IPS DF 6.9 (cell line): Measurements from ENCODE around the gene SOS1.

ENCODE experiments used
- DNase-seq: peaks from one replicate; pipeline ENCODE4 v3.0.0-alpha.2; 2013; ENCODE audit warnings: low read depth, low spot score
- H3K27ac ChIP-seq: one replicate; pipeline ENCODE4 v1.5.1; 2013; ENCODE audit warnings: low read length, control low read depth
- H3K27me3 ChIP-seq: 2 replicates; pipeline ENCODE4 v1.6.1; 2013; ENCODE audit warnings: mild to moderate bottlenecking, low read length; ENCODE audit not compliant: control insufficient read depth, insufficient read depth
- H3K36me3 ChIP-seq: 2 replicates; pipeline ENCODE4 v1.6.1; 2013; ENCODE audit warnings: low read length; ENCODE audit not compliant: control insufficient read depth, insufficient read depth
- H3K4me1 ChIP-seq: 2 replicates; pipeline ENCODE4 v1.6.1; 2013; ENCODE audit warnings: low read length; ENCODE audit not compliant: control insufficient read depth, insufficient read depth
- H3K4me3 ChIP-seq: 2 replicates; pipeline ENCODE4 v1.5.1; 2013; ENCODE audit warnings: mild to moderate bottlenecking, low read length
- H3K9me3 ChIP-seq: 2 replicates; pipeline ENCODE4 v1.6.1; 2013; ENCODE audit warnings: low read length, inconsistent platforms; ENCODE audit not compliant: control insufficient read depth, insufficient read depth
- WGBS: extraction: QIAGEN DNeasy Blood & Tissue Kit; methylation state at CpG from one replicate; pipeline ENCODE4 v1.1.7; 2013; ENCODE audit warnings: mixed read lengths, missing lambda C conversion rate; ENCODE audit not compliant: insufficient read length, insufficient coverage; 5-methylcytosine and 5-hydroxymethylcytosine counted together

The SOS1 gene

GRCh38 chr2:38935568-38936172, 185.2 kb downstream of the SOS1 start:
- no peaks in the 10 kb centered on the region for H3K4me1 ChIP-seq
- H3K4me3 ChIP-seq: no peak overlapping the region
- H3K36me3 ChIP-seq: no peaks in the 10 kb centered on the region
- H3K9me3 ChIP-seq: no peaks in the 10 kb centered on the region
- H3K27ac ChIP-seq: no peak overlapping the region
- no peak for DNase-seq
- WGBS: no CpG with 5 or more reads among the region's 4 CpGs
- H3K27me3 ChIP-seq: no peaks in the 10 kb centered on the region

GRCh38 chr2:38934742-38935141, 186.1 kb downstream of the SOS1 start:
- Histone ChIP-seq H3K27ac (no peak overlapping the region), H3K36me3 (no peaks in the 10 kb centered on the region), H3K9me3 (no peaks in the 10 kb centered on the region), H3K4me3 (no peak overlapping the region), H3K4me1 (no peaks in the 10 kb centered on the region), H3K27me3 (no peaks in the 10 kb centered on the region)
- WGBS: no CpG with 5 or more reads among the region's 5 CpGs
- no peak for DNase-seq

- H3K27me3 ChIP-seq: no peaks in the 10 kb centered on the region
- no peaks in the 10 kb centered on the region for H3K9me3 ChIP-seq
- H3K36me3 ChIP-seq: no peaks in the 10 kb centered on the region
- H3K4me1 ChIP-seq: no peaks in the 10 kb centered on the region
- DNase-seq: no peak
- H3K27ac ChIP-seq: no peak overlapping the region
- H3K4me3 ChIP-seq: no peak overlapping the region
- WGBS: no CpG with 5 or more reads among the region's 3 CpGs
These were observed 187.2 kb downstream of the SOS1 start for GRCh38 chr2:38933653-38934052.

GRCh38 chr2:38932586-38932985, 188.3 kb downstream of the SOS1 start:
- H3K4me3 ChIP-seq: no peak overlapping the region
- no peak for DNase-seq
- no CpG with 5 or more reads among the region's 1 CpG for WGBS

More at GRCh38 chr2:38932586-38932985, 188.3 kb downstream of the SOS1 start:
- Histone ChIP-seq H3K27ac (no peak overlapping the region), H3K27me3 (no peaks in the 10 kb centered on the region), H3K36me3 (no peaks in the 10 kb centered on the region), H3K9me3 (no peaks in the 10 kb centered on the region), H3K4me1 (no peaks in the 10 kb centered on the region)
